Nephron progenitor cell (in vitro differentiated cells): ENCODE data around the gene ENTR1.
A peak's percentile ranks its signal among the peaks of the same experiment; 100 is the strongest.

Source experiments
- DNase-seq: peaks from one replicate; pipeline ENCODE4 v3.0.0; 2021
- H3K27ac Mint-ChIP-seq: 2 replicates; pipeline ENCODE4 v1.8.0; 2021; ENCODE audit warnings: mild to moderate bottlenecking, moderate library complexity, mixed read lengths
- H3K27me3 Mint-ChIP-seq: 2 replicates; pipeline ENCODE4 v1.8.0; 2021; ENCODE audit warnings: mild to moderate bottlenecking, low read depth, mixed read lengths; ENCODE audit not compliant: poor library complexity
- H3K36me3 Mint-ChIP-seq: 2 replicates; pipeline ENCODE4 v1.8.0; 2021; ENCODE audit warnings: low read depth, mixed read lengths
- H3K4me1 Mint-ChIP-seq: 2 replicates; pipeline ENCODE4 v1.8.0; 2021; ENCODE audit warnings: mixed read lengths
- H3K4me3 Mint-ChIP-seq: 2 replicates; pipeline ENCODE4 v1.8.0; 2021; ENCODE audit warnings: mild to moderate bottlenecking, moderate library complexity, mixed read lengths
- H3K9me3 Mint-ChIP-seq: 2 replicates; pipeline ENCODE4 v1.8.0; 2021; ENCODE audit warnings: mild to moderate bottlenecking, moderate library complexity, mixed read lengths
- TF ChIP-seq, protein P1 (sequence below): fragments of 200-600 bp; sonication (generic); IDR thresholded peaks from 2 replicates; pipeline ENCODE4 v1.5.0; 2021; ENCODE audit warnings: antibody characterized with exemption

Gene ENTR1

GRCh38 chr9:136441191-136441680 lies 30.8 kb upstream of the ENTR1 start:
- no peak for DNase-seq
- H3K36me3 Mint-ChIP-seq = peaks cover 45% of the 10 kb centered on the region
- H3K4me3 Mint-ChIP-seq = peak overlapping the region; percentile 18
- no peaks in the 10 kb centered on the region for H3K27me3 Mint-ChIP-seq
- TF ChIP-seq, protein P1, sequence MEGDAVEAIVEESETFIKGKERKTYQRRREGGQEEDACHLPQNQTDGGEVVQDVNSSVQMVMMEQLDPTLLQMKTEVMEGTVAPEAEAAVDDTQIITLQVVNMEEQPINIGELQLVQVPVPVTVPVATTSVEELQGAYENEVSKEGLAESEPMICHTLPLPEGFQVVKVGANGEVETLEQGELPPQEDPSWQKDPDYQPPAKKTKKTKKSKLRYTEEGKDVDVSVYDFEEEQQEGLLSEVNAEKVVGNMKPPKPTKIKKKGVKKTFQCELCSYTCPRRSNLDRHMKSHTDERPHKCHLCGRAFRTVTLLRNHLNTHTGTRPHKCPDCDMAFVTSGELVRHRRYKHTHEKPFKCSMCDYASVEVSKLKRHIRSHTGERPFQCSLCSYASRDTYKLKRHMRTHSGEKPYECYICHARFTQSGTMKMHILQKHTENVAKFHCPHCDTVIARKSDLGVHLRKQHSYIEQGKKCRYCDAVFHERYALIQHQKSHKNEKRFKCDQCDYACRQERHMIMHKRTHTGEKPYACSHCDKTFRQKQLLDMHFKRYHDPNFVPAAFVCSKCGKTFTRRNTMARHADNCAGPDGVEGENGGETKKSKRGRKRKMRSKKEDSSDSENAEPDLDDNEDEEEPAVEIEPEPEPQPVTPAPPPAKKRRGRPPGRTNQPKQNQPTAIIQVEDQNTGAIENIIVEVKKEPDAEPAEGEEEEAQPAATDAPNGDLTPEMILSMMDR = no peak
- no peaks in the 10 kb centered on the region for H3K9me3 Mint-ChIP-seq
- no peak overlapping the region for H3K27ac Mint-ChIP-seq
- H3K4me1 Mint-ChIP-seq = peaks cover 28% of the 10 kb centered on the region

- TF ChIP-seq, protein P1 = peak; percentile 45
- peak; percentile 94 for DNase-seq
- H3K9me3 Mint-ChIP-seq = no peaks in the 10 kb centered on the region
- no peaks in the 10 kb centered on the region for H3K27me3 Mint-ChIP-seq
- peak within 1 kb of the TSS; percentile 87 for H3K4me3 Mint-ChIP-seq
- H3K27ac Mint-ChIP-seq = no peak within 1 kb of the TSS
- peaks cover 47% of the 10 kb centered on the region for H3K36me3 Mint-ChIP-seq
- H3K4me1 Mint-ChIP-seq = peaks cover 35% of the 10 kb centered on the region
Measured at GRCh38 chr9:136439481-136440408, 29.3 kb upstream of the ENTR1 start, which contains the start of gene INPP5E. Gene INPP5E (minus strand): TSS chr9:136439845. CDS start chr9:136439419, 426 bp downstream.

GRCh38 chr9:136438548-136439480 lies 28.4 kb upstream of the ENTR1 start:
- Mint-ChIP-seq H3K27ac (no peak overlapping the region), H3K9me3 (no peaks in the 10 kb centered on the region)

DNA sequence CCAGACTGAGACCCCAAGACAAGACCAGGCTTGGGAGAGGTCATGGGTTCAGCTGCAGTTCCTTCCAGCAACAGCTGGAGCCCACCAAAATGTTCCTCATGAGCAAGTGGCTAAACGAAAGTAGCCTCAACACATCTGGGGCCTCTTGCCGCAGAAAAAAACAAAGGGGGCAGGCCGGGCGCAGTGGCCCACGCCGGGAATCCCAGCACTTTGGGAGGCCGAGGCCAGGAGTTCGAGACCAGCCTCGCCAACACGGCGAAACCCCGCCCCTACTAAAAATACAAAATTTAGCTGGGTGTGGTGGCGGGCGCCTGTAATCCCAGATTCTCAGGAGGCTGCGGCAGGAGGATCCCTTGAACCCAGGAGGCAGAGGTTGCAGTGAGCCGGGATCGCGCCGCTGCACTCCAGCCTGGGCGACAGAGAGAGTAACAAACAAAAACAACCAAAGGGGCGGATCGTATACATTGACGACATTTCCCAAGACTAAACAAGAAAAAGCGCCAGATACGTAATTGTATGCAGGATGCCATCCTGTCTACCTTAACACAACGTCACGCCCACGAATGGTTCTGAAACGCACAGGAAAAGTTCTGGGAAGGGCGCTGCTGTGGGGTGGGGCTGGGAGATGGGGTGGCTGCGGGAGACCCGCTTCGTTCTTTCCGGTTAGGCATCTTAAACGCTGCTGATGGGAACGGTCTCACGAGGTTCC lies 27.6 kb upstream of the ENTR1 start:
- Mint-ChIP-seq H3K27ac (no peak overlapping the region), H3K27me3 (no peaks in the 10 kb centered on the region), H3K4me3 (peak overlapping the region; percentile 87), H3K4me1 (peaks cover 35% of the 10 kb centered on the region), H3K9me3 (no peaks in the 10 kb centered on the region), H3K36me3 (peaks cover 32% of the 10 kb centered on the region)
- TF ChIP-seq, protein P1 = no peak
- no peak for DNase-seq

More at GRCh38 chr9:136438548-136439480, 28.4 kb upstream of the ENTR1 start:
- H3K36me3 Mint-ChIP-seq = peaks cover 41% of the 10 kb centered on the region
- H3K4me1 Mint-ChIP-seq = peaks cover 35% of the 10 kb centered on the region
- peak; percentile 56 for DNase-seq
- no peaks in the 10 kb centered on the region for H3K27me3 Mint-ChIP-seq
- TF ChIP-seq, protein P1 = no peak
- H3K4me3 Mint-ChIP-seq = peak overlapping the region; percentile 87

DNA sequence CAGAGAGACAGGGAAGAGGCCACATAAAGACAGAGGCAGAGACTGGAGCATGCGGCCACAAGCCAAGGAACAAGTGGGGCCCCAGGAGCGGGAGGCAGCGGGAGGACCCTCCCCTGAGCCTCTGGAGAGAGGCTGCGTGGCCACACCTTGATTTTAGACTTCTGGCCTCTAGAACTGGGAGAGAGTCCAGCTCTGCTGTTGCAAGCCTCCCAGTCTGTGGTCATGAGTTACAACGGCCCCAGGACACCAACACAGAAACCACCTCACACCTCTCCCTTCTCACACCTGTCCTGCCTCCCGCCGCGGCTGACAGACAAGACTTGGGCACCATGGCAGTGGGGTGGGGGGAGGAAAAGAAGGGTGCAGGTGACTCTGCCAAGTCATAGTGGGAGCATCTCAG lies 27.0 kb upstream of the ENTR1 start:
- H3K4me3 Mint-ChIP-seq = peak overlapping the region; percentile 87
- TF ChIP-seq, protein P1 = no peak
- no peaks in the 10 kb centered on the region for H3K9me3 Mint-ChIP-seq
- H3K27ac Mint-ChIP-seq = peak overlapping the region; percentile 43
- H3K27me3 Mint-ChIP-seq = no peaks in the 10 kb centered on the region
- peaks cover 35% of the 10 kb centered on the region for H3K4me1 Mint-ChIP-seq
- peaks cover 29% of the 10 kb centered on the region for H3K36me3 Mint-ChIP-seq
- no peak for DNase-seq
